Fibroblast of skin of right quadriceps (primary cell): ENCODE data around the gene SLC19A1.

Source experiments
- DNase-seq: peaks from one replicate; pipeline ENCODE4 v3.0.0-alpha.2; 2013

The SLC19A1 gene

DNA sequence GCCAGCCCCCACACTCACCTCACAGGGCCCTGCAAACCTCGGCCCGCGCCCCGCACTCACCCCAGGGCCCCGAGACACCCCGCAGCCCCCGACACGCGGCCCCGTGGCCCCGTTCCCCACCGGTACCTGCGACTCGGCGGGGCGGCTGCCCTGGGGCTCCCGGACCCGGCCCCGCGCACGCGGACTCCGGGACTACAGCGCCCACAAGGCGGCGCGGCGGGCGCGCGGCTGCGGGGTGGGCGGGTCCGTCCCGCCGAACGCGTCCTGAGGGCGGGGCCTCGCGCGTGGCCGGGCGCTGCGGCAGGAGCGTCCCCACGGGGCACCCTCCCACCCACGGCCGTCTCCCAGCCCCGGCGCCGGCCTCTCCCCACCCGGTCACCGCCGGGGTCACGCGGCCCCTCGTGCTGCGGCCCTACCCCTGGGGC is at the start of gene SLC19A1:
Gene SLC19A1, minus strand, starts transcription at position 199 of the 425 bp plus-strand sequence. CDS start 4,481 bp downstream, outside the sequence.
- DNase-seq: peak; percentile 52

DNA sequence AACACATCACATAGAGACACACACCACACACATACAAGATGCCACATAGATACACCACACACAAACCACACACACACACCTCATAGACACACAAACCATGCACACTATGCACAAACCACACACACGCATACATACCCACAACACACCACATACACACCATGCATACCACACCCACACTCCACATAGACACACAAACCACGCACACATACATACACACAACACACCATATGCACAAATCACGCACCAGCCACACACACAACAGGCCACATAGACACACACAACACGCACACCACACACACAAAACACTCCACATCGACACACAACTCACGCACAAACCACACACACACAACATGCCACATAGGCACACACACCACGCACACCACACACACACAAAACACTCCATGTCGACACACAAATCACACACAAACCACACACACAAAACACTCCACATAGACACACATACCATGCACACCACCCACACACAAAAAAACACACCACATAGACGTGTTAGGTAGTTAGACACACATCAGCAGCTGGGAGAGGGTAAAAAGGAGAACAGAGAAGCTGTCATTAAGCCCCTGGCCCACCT is 49.5 kb upstream of the SLC19A1 start:
- DNase-seq: no peak

DNA sequence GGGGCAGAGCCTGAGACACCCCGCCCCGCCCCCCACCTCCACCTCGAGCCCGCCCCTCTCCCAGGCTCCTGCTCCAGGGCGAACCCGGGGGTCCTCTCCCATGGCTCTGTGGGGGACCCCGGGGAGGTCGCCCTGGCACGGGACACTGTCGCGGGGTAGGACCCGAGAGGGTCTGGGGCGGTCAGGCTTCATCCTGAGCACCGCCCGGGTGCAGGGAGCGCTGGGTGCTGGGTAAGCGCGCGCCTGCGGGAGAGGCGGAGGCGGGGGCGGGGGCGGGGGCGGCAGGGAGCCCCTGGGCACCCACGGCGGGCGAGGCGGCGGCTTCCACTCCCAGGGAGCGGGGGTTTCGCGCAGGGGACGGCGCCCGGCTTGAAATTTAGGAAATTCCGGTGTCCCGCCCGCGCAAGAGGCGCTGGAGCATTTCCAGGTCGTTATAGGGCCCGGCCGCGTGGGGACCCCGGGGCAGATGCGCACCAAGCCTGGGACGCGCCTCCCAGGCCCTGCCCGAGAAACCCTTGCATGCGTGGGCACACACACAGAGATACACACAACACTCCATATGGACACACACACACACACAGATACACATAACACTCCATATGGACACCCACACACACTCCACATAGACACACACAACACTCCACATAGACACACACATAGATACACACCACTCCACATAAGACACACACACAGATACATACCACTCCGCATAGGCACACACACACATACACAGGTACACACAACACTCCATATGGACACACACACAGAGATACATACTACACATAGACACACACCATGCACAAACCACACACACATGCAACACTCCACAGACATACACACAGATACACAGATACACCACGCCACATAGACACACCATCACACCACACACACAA is 48.7 kb upstream of the SLC19A1 start:
- no peak for DNase-seq

DNA sequence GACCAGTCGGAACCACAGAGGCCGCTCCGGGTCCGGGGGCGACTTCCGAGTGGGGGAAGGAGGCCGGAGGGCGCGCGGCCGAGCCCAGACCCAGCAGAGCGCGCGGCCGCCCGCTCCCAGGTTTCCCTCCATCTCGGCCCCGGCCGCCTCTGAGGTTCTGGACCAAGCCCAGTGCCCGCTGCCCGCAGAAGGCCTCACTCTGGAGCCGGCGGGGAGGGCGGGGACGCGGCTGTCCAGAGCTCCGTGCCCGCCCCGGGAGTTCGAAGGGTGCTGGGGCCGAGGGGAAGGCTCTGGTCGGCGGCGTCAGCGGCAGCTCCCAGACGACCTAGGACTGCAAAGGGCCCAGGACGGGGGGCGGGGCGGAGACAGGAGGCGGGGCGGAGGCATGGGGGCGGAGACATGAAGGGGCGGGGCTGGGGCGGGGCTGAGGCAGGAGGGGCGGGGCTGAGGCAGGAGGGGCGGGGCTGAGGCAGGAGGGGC is 48.0 kb upstream of the SLC19A1 start:
- peak; percentile 60 for DNase-seq

DNA sequence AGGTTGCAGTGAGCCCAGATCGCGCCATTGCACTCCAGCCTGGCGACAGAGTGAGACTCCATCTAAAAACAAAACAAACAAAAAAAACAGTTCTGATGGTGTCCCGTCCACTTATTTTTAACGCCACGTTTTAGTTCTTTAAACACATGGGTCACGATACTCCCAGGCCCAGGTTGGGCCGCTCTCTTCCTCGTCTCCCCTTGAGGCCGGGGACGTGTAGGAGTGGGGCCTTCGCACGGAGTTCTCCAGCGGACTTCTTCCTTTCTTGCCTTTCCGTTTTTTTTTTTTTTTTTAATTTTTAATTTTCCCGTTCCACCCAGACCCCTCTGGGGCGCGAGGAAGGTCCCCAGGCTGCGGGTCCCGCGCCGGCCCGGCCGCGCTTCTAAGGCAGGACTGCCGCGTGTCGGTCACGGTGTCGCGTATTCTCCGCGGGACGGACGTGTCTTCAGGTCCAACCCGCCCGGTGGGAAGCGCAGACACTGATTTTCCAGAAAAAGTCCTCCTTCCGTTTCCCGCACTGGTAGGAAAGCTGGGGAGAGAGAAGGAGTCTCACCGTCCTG is 47.5 kb upstream of the SLC19A1 start:
- DNase-seq: no peak

DNA sequence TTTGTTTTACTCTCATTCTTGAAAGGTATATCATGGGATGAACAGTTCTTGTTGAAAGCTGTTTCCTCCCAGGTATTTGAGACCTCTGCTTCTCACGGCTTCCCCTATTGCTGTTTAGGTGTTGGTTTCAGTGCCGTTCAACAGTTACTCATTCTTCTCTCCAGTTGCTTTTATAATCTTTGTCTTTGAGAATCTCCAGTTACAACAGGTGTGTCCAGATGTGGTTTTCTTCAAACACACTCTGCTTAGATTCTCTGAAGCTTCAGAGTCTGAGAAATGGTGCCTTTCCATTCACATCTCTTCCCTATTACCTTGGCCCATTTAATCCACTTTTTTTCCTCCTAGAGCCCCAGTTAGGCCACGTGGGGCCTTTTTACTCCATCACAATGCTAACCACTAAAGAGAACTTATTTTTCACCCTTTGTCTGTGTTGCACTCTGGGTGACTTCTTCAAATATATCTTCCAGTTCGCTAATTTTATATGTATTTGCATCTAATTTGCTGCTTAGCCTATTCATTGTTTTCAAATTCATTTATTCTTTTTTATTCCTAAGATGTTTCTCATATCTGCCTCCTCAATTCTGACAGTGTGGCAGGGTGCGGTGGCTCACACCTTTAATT is 46.7 kb upstream of the SLC19A1 start:
- DNase-seq: no peak

DNA sequence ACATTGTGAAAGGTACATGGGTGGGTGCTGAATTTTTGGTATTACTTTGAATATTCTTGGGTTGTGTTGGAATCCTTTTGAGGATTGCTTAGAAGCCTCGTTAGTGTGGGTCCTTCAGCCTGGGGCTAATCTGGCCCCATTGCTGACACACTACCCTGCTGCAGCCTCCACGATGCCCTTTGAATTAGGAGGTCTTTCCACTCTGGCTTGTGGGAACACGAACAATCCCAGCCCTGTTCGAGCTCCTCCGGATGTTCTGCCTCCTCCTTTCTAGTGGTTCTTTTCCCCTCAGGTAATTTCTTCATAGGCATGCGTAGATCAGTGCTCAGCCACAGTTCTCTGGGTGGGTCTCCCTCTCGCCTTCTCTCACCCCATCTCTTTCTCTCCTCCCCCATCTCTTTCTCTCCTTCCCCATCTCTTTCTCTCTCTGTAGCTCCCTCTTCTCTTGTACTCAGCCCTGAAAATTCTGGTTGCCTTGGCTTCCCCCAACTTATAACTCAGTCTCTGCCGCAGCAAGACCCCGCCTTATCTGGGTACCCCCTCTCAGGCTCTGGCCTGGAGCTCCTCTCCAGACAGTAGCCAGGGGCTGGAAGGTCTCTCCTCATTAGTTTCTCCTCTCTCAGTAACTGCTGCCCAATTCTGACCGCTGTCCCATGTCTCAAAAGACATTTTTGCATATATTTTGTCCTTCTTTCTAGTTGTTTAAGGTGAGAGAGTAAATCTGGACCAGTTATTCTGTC is 46.0 kb upstream of the SLC19A1 start:
- DNase-seq: no peak

DNA sequence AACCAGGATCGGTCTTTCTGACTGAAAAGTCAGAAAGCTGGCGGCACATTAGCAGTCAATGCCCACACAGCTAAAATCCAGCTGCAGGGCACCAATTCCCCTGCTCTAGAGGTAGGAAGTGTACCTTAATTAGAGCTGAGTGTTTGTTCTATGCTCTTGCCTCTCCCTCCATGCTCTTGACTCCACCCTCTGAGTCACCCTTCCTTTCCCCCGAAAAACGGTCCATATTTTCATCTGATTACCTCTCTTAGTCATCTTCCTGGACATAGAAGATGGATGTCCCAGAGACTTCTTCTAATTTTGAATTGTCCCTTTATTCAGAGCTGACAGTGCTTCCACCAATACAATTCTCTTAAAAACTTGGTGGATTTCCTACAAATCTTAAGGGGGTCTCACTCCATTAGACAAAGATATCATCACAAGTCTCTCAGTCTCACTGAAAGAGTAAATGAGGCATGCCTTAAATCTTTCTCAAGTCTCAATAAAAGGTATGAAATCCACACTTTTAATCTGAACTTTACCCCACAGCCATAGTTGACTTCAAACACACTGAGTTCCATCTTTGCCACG is 44.1 kb upstream of the SLC19A1 start:
- DNase-seq: no peak

DNA sequence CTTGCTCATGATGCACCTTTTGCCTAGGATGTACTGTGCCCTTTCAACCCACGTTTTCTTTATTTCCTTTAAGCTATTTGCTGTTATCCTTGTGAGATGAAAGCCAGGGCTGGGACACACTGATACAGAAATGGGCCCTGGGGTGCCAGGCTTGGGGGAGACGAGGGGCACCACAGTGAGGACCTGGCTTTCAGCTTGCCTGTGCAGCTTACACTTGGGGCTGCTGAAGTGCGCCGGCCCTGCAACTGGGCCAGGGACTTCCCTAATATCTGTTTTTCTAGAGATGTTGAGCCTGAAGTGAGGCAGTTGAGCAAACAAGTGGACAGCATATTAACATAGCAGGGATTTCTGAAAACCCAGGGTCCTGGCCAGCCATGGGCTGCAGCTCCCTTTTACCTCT is 42.5 kb upstream of the SLC19A1 start:
- no peak for DNase-seq

DNA sequence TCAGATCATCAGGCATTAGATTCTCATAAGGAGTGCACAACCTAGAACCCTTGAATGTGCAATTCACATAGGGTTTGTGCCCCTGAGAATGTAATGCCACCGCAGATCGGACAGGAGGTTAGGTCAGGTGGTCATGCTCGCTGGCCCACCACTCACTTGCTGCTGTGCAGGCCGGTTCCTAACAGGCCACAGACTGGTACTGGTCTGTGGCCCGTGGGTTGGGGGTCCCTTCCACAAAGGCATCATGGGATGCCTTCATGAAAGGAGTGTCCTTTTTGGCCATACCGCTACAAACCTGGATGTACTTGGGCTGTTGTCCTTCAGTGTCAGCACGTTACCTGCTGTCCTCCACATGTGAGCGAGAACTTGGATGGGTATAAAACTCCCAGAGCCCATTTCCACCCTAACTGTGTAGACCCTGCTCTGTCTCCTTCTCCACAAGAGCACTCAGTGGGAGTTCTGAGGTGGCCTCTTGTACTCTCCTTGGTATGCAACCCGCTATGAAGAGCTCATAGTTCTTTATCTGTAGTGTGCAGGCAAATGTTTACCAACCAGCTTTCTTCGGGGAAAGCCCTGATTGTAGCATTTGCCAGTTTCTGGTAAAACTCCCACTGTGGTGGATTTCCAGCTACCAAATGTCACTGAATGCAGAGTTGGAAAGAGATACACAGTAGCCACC is 41.7 kb upstream of the SLC19A1 start:
- no peak for DNase-seq

DNA sequence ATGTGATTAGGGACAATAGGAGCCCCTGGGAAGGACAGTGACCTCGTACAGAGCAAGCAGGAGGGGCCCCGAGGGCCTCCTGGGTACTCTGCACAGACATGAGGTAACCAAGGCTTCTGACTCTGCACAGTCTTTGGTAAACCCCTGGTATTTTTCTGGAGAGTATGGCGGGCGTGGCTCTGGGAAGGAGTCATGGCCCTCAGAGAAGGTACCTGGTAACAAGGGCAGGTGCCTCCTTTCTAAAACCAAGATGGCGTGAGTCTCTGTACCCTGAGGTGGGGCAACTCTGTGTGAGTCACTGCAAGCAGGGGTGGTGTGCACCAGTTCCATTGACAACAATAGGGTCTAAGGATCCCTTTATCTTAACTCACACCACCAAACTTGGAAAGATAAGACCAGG is 39.9 kb upstream of the SLC19A1 start:
- DNase-seq: no peak

DNA sequence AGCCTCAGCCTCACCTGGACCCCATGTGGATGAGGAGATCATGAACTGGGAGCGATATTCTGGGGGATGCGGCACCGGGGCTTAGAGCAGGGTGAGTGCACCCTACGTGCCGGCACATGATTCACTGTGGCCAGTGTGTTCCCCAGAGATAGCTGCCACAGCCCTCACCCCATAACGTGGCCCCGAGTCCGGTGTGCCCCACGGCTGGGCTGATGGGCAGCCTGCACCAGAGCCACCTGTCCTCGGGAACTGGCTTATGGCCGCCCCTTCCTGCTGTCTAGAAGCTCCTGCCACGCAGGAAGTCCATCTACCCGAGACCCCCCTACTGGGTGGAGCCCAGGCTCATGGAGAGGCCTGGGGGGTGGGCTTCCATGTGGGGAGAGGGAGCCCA is 39.1 kb upstream of the SLC19A1 start:
- DNase-seq: no peak

DNA sequence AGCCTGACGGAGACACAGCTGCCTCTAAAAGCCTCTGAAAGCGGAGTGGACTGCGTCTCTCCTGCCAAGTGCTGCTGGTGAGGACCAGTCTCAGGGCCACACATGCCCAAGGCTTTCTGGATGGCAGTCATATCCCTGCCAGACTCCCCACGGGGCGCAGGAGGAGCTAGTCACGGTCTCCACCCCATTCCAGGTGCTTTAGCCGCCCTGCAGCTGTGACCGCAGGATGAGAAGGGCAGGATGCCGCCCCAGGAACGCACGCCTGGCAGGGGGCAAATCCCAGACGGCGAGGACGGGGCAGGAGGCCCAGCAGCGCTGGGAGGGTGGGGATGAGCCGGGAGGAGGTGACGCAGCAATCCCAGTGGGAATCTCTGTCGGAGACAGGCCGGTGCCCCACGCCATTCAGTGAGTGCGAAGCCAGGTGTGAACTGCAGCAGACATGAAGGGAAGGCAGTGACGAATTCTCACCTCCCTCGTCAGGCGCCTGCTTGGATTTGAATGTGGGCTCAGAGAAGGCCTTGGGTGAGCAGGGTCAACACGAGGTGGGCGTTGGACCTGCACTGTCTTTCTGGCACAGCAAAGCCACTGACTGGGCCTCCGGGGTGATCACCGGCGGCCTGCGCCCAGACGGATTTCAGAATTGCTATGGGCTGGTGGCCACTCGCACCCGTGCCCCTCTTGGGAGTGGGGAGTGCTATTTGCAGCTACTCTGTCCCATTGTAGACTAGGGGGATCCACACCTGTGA is 38.5 kb upstream of the SLC19A1 start:
- DNase-seq: no peak

DNA sequence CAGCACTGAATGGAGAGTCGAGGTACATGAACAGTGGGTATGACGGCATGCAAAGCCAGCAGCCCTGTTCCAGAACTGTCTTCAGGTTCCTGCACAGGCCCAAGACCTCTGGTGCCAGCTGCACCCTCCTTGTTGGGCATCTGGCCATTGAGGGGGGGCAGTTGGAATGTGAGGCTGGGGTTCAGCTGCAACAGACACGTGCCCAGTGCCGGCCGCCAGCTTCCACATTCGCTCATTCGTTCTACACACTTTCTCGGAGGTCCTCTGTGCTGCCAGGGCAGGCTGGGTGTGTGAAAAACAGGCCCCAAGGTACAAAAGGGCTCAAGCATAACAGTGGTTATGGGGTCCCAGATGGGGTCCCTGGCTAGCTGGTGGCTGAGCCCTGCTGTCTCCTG is 37.9 kb upstream of the SLC19A1 start:
- no peak for DNase-seq

DNA sequence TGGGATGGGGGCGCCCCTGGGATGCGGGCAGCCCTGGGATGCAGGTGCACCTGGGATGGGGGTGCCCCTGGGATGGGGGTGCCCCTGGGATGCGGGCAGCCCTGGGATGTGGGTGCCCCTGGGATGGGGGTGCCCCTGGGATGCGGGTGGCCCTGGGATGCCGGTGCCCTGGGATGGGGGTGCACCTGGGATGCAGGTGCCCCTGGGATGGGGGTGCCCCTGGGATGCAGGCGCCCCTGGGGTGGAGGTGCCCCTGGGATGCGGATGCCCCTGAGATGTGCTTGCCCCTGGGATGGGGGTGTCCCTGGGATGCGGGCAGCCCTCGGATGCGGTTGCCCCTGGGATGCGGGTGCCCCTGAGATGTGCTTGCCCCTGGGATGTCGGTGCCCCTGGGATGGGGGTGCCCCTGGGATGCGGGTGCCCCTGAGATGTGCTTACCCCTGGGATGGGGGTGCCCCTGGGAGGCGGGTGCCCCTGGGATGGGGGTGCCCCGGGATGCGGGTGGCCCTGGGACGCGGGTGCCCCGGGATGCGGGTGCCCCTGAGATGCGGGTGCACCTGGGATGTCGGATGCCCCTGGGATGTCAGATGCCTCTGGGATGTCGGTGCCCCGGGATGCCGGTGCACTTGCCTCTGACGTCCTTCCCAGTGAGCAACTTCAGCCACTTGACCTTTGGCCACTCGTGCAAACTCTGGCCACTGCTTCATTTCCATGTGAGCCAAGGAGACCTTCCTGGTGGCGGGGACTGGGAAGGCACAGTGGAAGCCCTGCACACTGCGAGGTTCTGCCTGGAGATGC is 37.3 kb upstream of the SLC19A1 start:
- DNase-seq: no peak

DNA sequence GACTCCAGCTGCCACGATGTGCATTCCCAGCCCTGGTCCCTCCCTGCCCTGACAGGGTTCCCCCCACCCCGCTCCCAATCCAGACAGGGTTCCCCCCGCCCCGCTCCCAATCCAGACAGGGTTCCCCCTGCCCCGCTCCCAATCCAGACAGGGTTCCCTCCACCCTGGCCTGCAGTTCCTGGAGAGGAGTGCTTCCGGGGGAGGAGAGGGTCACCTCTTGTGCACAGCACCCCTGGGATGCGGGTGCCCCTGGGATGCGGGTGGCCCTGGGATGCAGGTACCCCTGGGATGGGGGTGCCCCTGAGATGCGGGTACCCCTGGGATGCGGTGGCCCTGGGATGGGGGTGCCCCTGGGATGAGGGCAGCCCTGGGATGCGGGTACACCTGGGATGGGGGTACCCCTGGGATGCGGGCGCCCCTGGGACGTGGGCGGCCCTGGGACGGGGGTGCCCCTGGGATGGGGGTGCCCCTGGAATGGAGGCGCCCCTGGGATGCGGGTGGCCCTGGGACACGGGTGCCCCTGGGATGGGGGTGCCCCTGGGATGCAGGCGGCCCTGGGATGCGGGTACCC is 36.7 kb upstream of the SLC19A1 start:
- DNase-seq: no peak

DNA sequence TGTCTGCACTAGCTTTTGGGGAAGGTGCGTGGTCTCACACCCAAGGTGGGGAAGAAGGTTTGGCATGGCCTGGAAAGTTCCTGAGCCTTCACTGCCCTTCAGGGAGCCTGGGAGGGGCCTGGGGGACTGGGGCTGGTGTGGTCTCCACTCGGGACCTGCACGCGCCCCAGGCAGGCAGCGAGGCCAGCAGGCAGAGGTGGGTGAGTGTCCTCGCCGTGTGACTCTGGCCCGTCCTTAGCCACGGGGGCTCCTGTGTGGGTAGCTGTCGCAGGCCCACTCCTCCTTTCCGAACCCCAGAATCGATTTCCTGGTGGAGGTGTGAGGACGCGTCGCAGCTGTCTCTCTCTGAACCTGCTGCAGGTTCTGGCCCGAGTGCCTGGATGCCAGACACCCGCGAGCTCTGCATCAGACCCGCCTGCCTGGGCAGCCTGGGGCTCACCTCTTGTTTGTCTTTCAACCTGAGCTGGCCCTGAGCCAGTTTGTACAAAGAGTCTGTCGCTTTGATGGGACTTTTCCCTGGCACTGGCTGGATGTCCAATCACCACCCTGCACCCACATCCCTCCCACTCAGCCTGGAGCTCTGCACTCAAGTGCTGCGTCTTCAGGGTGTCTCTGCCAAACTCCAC is 36.0 kb upstream of the SLC19A1 start:
- no peak for DNase-seq

DNA sequence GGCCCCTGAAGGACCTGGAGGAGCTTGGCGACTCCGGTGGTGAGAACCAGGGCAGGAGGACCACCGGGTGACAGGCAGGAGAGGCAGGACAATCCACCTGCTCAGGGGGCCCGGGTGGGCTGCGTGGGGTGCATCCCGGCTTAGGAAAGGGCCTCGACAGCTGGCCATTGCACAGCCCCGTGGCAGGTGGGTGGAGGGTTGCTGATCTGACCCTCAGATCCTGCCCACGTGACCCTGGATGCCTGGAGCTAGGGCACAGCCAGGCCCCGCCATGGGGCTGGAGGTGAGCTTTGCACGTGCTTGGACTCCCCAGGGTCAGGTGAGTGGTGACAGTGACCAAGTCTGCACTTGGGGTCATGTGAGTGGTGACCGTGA is 35.5 kb upstream of the SLC19A1 start:
- no peak for DNase-seq
